ENCODE results near the gene CFAP46. TPM values are rescaled to one million over a fixed set of nuclear protein-coding genes. Genes with fewer than 3 reads are reported as not detected.

The CFAP46 gene
- total and polyA plus RNA-seq, 9 of the 15 experiments (the other 6 are each of a cell fraction or from before 2014, with no cell fraction given), result not detected

DNA sequence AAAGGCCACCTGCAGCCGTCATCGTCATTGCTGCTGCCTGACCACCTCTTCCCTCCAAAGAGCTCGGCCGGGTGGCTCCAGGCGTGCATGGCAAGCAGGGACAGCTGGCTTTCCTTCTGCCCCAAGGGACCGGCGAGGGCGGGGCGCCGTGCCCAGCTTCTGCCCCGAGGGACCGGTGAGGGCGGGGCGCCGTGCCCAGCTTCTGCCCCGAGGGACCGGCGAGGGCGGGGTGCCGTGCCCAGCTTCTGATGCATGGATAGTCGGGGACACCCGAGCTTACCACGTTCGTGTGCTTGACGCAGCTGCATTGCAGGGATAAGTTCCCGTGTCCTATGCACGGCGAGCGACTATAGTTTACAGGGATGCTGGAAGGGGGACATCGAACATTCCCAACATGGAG is 27.0 kb downstream of the CFAP46 start (continued):
- TF ChIP-seq, protein P1, sequence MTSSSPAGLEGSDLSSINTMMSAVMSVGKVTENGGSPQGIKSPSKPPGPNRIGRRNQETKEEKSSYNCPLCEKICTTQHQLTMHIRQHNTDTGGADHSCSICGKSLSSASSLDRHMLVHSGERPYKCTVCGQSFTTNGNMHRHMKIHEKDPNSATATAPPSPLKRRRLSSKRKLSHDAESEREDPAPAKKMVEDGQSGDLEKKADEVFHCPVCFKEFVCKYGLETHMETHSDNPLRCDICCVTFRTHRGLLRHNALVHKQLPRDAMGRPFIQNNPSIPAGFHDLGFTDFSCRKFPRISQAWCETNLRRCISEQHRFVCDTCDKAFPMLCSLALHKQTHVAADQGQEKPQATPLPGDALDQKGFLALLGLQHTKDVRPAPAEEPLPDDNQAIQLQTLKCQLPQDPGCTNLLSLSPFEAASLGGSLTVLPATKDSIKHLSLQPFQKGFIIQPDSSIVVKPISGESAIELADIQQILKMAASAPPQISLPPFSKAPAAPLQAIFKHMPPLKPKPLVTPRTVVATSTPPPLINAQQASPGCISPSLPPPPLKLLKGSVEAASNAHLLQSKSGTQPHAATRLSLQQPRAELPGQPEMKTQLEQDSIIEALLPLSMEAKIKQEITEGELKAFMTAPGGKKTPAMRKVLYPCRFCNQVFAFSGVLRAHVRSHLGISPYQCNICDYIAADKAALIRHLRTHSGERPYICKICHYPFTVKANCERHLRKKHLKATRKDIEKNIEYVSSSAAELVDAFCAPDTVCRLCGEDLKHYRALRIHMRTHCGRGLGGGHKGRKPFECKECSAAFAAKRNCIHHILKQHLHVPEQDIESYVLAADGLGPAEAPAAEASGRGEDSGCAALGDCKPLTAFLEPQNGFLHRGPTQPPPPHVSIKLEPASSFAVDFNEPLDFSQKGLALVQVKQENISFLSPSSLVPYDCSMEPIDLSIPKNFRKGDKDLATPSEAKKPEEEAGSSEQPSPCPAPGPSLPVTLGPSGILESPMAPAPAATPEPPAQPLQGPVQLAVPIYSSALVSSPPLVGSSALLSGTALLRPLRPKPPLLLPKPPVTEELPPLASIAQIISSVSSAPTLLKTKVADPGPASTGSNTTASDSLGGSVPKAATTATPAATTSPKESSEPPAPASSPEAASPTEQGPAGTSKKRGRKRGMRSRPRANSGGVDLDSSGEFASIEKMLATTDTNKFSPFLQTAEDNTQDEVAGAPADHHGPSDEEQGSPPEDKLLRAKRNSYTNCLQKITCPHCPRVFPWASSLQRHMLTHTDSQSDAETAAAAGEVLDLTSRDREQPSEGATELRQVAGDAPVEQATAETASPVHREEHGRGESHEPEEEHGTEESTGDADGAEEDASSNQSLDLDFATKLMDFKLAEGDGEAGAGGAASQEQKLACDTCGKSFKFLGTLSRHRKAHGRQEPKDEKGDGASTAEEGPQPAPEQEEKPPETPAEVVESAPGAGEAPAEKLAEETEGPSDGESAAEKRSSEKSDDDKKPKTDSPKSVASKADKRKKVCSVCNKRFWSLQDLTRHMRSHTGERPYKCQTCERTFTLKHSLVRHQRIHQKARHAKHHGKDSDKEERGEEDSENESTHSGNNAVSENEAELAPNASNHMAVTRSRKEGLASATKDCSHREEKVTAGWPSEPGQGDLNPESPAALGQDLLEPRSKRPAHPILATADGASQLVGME (CRISPR knock-in tag; IDR thresholded peaks at IDR 0.05), result no peak

DNA sequence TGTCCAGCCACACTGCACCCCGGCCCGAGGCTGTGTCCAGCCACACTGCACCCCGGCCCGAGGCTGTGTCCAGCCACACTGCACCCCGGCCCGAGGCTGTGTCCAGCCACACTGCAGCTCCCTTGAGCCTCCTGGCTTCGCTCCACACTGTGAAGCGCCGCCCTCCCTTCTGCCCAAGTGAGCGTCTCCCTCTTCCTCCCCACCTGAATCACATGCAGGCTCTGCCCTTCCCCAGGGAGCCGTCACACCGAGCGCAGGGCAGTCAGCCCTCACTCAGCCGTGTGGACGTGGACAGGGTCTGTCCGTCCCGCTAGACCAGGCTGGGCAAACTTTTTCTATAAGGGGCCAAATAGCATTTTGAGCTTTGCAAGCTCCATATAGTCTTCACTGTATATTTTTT is 27.6 kb downstream of the CFAP46 start:
- POLR2A ChIA-PET, result no interaction called here
- Histone ChIP-seq H3K4me3 (no peak overlapping the region), H3K4me1 (replicated peaks in 1 of 2; ENCODE audit: control insufficient read depth in 2 of 2, insufficient read depth in 2 of 2, low read length in 2 of 2) (peaks cover 0 to 11% of the 10 kb centered on the region in 2 experiments; a peak in 2 of 5 replicates), H3K9me1 (ENCODE audit: control insufficient read depth, insufficient read depth, low read length) (no peaks in the 10 kb centered on the region), H2AFZ (ENCODE audit: low read depth, low read length) (no peak overlapping the region), H3K4me2 (ENCODE audit: insufficient read depth, low read length) (no peak overlapping the region), H3K79me2 (ENCODE audit: control insufficient read depth, insufficient read depth, low read length) (no peaks in the 10 kb centered on the region), H3K36me3 (ENCODE audit: control insufficient read depth, insufficient read depth, low read length) (no peaks in the 10 kb centered on the region), H3K9ac (ENCODE audit: insufficient read depth in 1 of 2, low read depth in 2 of 2, low read length in 2 of 2) (no peak overlapping the region), H3K9me3 (replicated peaks; ENCODE audit: control insufficient read depth, insufficient read depth, low read depth, low read length) (no peaks in the 10 kb centered on the region), H4K20me1 (replicated peaks; ENCODE audit: control insufficient read depth, insufficient read depth, low read length) (0 out of 2 replicates have a peak, but pooled peaks cover 7% of the 10 kb centered on the region), H3K27me3 (ENCODE audit: control insufficient read depth in 2 of 2, insufficient read depth in 2 of 2, low read length in 2 of 2) (peaks cover 0 to 48% of the 10 kb centered on the region in 2 experiments; a peak in 2 of 5 replicates), H3K27ac (ENCODE audit: extremely low read depth, low read depth, low read length) (no peak overlapping the region)
- no TSS peak for BruUV-seq (replicated peaks)
- intact Hi-C loops (cut with micrococcal nuclease) (no loop called here), in situ Hi-C loops (cut with MboI) (no loop called here)
- 4% methylated on average over 12 of the region's 17 CpGs for WGBS (ENCODE audit: insufficient coverage, low coverage, missing lambda C conversion rate)
- FAIRE-seq (no peak), ATAC-seq (no peak), DNase-seq (ENCODE audit: extremely low read depth in 1 of 4, low spot score in 3 of 4) (no peak)
- TF ChIP-seq, protein P2, sequence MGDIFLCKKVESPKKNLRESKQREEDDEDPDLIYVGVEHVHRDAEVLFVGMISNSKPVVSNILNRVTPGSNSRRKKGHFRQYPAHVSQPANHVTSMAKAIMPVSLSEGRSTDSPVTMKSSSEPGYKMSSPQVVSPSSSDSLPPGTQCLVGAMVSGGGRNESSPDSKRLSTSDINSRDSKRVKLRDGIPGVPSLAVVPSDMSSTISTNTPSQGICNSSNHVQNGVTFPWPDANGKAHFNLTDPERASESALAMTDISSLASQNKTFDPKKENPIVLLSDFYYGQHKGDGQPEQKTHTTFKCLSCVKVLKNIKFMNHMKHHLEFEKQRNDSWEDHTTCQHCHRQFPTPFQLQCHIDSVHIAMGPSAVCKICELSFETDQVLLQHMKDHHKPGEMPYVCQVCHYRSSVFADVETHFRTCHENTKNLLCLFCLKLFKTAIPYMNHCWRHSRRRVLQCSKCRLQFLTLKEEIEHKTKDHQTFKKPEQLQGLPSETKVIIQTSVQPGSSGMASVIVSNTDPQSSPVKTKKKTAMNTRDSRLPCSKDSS (IDR thresholded peaks at IDR 0.05; ENCODE audit: low read depth, partially characterized antibody), result no peak
- TF ChIP-seq, protein P3, sequence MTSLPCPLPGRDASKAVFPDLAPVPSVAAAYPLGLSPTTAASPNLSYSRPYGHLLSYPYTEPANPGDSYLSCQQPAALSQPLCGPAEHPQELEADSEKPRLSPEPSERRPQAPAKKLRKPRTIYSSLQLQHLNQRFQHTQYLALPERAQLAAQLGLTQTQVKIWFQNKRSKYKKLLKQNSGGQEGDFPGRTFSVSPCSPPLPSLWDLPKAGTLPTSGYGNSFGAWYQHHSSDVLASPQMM (CRISPR knock-in tag; IDR thresholded peaks at IDR 0.05), result no peak
- TF ChIP-seq, protein P4, sequence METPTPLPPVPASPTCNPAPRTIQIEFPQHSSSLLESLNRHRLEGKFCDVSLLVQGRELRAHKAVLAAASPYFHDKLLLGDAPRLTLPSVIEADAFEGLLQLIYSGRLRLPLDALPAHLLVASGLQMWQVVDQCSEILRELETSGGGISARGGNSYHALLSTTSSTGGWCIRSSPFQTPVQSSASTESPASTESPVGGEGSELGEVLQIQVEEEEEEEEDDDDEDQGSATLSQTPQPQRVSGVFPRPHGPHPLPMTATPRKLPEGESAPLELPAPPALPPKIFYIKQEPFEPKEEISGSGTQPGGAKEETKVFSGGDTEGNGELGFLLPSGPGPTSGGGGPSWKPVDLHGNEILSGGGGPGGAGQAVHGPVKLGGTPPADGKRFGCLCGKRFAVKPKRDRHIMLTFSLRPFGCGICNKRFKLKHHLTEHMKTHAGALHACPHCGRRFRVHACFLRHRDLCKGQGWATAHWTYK (CRISPR knock-in tag; IDR thresholded peaks at IDR 0.05), result no peak
- TF ChIP-seq ZNF354B (CRISPR knock-in tag; IDR thresholded peaks at IDR 0.05) (no peak), ZNF224 (CRISPR knock-in tag; IDR thresholded peaks at IDR 0.05) (no peak), SMAD1 (IDR thresholded peaks at IDR 0.05; ENCODE audit: low read depth, low read length, partially characterized antibody) (no peak), BDP1 (IDR thresholded peaks at IDR 0.05; ENCODE audit: insufficient read depth, insufficient read length) (no peak), COPS2 (conservative IDR thresholded peaks at IDR 0.05) (no peak)
- CTCF ChIA-PET (ENCODE audit: low intra/inter-chr PET ratio), result no interaction called here
